OCI-LY1 (cell line): ENCODE data around the gene CTDSP2.
A peak's percentile ranks its signal among the peaks of the same experiment; 100 is the strongest.

Experiments used
- H2AFZ ChIP-seq: fragments of 200-600 bp; sonication (generic), shearing (Covaris generic); 2 replicates; pipeline ENCODE4 v1.6.0; 2014; ENCODE audit warnings: antibody characterized with exemption, mild to moderate bottlenecking, low read length
- H3F3A ChIP-seq: fragments of 200-600 bp; sonication (generic), shearing (Covaris generic); 2 replicates; pipeline ENCODE4 v1.6.0; 2014; ENCODE audit warnings: mild to moderate bottlenecking, antibody characterized with exemption, low read length, moderate library complexity; ENCODE audit not compliant: insufficient read depth
- H3K27ac ChIP-seq: fragments of 200-600 bp; sonication (generic); 2 replicates; pipeline ENCODE4 v1.5.1; 2014; ENCODE audit warnings: low read length, mixed run types, mild to moderate bottlenecking, low read depth; ENCODE audit not compliant: poor library complexity, severe bottlenecking
- H3K27me3 ChIP-seq: fragments of 200-600 bp; sonication (generic); 2 replicates; pipeline ENCODE4 v1.6.0; 2014; ENCODE audit warnings: antibody characterized with exemption, mild to moderate bottlenecking, low read length, moderate library complexity; ENCODE audit not compliant: insufficient read depth
- H3K36me3 ChIP-seq: fragments of 200-600 bp; sonication (generic); 2 replicates; pipeline ENCODE4 v1.6.1; 2014; ENCODE audit warnings: mild to moderate bottlenecking, antibody characterized with exemption, low read length, moderate library complexity, mixed read lengths; ENCODE audit not compliant: insufficient read depth
- H3K4me1 ChIP-seq: fragments of 200-600 bp; sonication (generic); 2 replicates; pipeline ENCODE4 v1.5.1; 2014; ENCODE audit warnings: mild to moderate bottlenecking, low read length, moderate library complexity; ENCODE audit not compliant: insufficient read depth, severe bottlenecking
- H3K4me2 ChIP-seq: fragments of 200-600 bp; sonication (generic), shearing (Covaris generic); 2 replicates; pipeline ENCODE4 v1.6.1; 2014; ENCODE audit warnings: low read length
- H3K4me3 ChIP-seq: fragments of 200-600 bp; sonication (generic); 2 replicates; pipeline ENCODE4 v1.5.1; 2014; ENCODE audit warnings: low read length, low read depth, mild to moderate bottlenecking, mixed read lengths; ENCODE audit not compliant: poor library complexity, severe bottlenecking
- H3K79me2 ChIP-seq: fragments of 200-600 bp; shearing (Covaris generic); 2 replicates; pipeline ENCODE4 v1.6.1; 2016; ENCODE audit warnings: mixed run types, low read length, mixed read lengths; ENCODE audit not compliant: insufficient read depth
- H3K9ac ChIP-seq: fragments of 200-600 bp; sonication (generic), shearing (Covaris generic); 2 replicates; pipeline ENCODE4 v1.6.1; 2014; ENCODE audit warnings: mild to moderate bottlenecking, low read length, mixed read lengths
- H3K9me2 ChIP-seq: fragments of 200-600 bp; sonication (generic), shearing (Covaris generic); 2 replicates; pipeline ENCODE4 v1.6.1; 2014; ENCODE audit warnings: low read depth, mild to moderate bottlenecking, low read length, mixed read lengths
- H3K9me3 ChIP-seq: fragments of 200-600 bp; shearing (Covaris generic); 2 replicates; pipeline ENCODE4 v1.6.1; 2014; ENCODE audit warnings: low read length, mixed read lengths
- H4K20me1 ChIP-seq: fragments of 200-600 bp; sonication (generic), shearing (Covaris generic); 2 replicates; pipeline ENCODE4 v1.6.0; 2016; ENCODE audit warnings: mild to moderate bottlenecking, low read length; ENCODE audit not compliant: insufficient read depth
- EZH2 ChIP-seq: fragments of 200-600 bp; sonication (generic), shearing (Covaris generic); IDR thresholded peaks from 2 replicates; pipeline ENCODE4 v1.8.0; 2017; ENCODE audit warnings: borderline replicate concordance, mixed run types, mild to moderate bottlenecking, antibody characterized with exemption, low read length, moderate library complexity, mixed read lengths
- TF ChIP-seq, protein P1 (sequence below): fragments of 200-600 bp; sonication (generic), shearing (Covaris generic); IDR thresholded peaks from 2 replicates; pipeline ENCODE4 v1.5.1; 2017; ENCODE audit warnings: mild to moderate bottlenecking, antibody characterized with exemption, low read length, moderate library complexity, mixed read lengths

The CTDSP2 gene

DNA sequence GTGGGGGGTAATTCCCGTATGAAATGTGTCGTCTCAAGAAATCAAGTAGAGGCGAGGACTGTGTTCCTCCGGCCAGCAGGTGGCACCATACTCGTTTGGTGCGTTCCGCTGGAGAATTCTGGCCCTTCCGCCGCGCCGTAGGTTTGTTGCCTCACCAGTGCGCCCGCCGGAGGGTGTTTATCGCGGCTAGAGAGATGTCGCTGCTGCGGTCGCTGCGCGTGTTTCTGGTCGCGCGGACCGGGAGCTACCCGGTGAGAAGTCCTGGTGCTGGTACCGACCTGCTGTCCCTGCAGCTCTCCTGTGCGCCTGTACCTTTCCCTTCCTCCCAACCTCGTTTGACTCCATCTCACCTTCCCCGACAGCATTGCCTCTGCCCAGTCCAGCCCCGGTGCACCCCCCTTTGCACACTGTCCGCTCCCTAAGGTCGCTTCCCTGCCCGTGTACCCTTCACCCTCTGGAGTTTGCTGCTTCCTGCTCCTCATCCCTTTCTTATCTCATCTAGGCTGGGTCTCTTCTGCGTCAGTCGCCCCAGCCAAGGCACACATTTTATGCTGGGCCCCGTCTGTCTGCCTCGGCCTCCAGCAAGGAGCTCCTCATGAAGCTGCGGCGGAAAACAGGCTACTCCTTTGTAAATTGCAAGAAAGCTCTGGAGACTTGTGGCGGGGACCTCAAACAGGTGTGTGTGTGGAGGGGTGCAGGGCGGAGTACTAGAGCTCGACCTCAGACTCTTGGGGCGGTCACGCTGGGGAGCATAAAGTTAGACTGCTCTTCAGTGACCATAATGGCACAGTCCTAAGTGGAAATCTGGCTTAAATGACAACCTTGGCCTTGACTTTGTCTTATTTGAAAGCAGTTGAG, 63.7 kb downstream of the CTDSP2 start, which contains the start of gene TSFM:
Gene TSFM (plus strand): TSS at position 180 of the 858 bp plus-strand sequence. CDS start 15 bp downstream, at position 195.
- H3K27ac ChIP-seq = no peak within 1 kb of the TSS
- peaks cover 16% of the 10 kb centered on the region for H3K4me1 ChIP-seq
- H2AFZ ChIP-seq = no peak within 1 kb of the TSS
- H3K27me3 ChIP-seq = no peaks in the 10 kb centered on the region
- H3K4me3 ChIP-seq = peak within 1 kb of the TSS; percentile 94
- peaks cover 12% of the 10 kb centered on the region for H3K79me2 ChIP-seq
- peak within 1 kb of the TSS; percentile 91 for H3K9ac ChIP-seq
- H3K9me3 ChIP-seq = no peaks in the 10 kb centered on the region
- no peaks in the 10 kb centered on the region for H3F3A ChIP-seq
- no peaks in the 10 kb centered on the region for H3K9me2 ChIP-seq
- TF ChIP-seq, protein P1, sequence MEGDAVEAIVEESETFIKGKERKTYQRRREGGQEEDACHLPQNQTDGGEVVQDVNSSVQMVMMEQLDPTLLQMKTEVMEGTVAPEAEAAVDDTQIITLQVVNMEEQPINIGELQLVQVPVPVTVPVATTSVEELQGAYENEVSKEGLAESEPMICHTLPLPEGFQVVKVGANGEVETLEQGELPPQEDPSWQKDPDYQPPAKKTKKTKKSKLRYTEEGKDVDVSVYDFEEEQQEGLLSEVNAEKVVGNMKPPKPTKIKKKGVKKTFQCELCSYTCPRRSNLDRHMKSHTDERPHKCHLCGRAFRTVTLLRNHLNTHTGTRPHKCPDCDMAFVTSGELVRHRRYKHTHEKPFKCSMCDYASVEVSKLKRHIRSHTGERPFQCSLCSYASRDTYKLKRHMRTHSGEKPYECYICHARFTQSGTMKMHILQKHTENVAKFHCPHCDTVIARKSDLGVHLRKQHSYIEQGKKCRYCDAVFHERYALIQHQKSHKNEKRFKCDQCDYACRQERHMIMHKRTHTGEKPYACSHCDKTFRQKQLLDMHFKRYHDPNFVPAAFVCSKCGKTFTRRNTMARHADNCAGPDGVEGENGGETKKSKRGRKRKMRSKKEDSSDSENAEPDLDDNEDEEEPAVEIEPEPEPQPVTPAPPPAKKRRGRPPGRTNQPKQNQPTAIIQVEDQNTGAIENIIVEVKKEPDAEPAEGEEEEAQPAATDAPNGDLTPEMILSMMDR = peak; percentile 89
- no peak for TF ChIP-seq EZH2
- H3K36me3 ChIP-seq = peaks cover 27% of the 10 kb centered on the region
- no peaks in the 10 kb centered on the region for H4K20me1 ChIP-seq
- peak within 1 kb of the TSS; percentile 84 for H3K4me2 ChIP-seq

DNA sequence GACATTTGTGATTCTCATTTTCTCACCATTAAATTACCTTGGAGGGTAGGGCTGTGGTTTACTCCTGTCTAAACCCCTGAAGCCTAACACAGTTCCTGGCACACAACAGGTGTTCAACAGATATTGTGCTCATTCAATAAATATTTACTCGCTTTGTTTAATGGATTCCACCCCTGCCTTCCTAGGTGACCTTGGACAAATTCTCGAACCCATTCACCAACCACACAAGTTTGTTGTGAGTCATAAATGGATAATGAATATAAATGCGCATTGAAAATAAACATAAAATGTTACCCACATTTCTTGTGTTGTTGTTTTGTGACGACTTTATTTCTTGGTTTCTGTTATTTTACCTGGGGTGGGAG, 64.3 kb downstream of the CTDSP2 start:
- peak overlapping the region; percentile 31; the same call in 1 of the 2 replicates for H3K4me2 ChIP-seq
- H3K9me3 ChIP-seq = no peaks in the 10 kb centered on the region
- H3K9ac ChIP-seq = no peak overlapping the region; the same call in 1 of the 2 replicates
- H3K79me2 ChIP-seq = peaks cover 12% of the 10 kb centered on the region
- no peaks in the 10 kb centered on the region for H3K27me3 ChIP-seq
- H3K9me2 ChIP-seq = no peaks in the 10 kb centered on the region
- TF ChIP-seq EZH2 = no peak
- TF ChIP-seq, protein P1 = no peak
- H2AFZ ChIP-seq = no peak overlapping the region
- peak overlapping the region; percentile 94 for H3K4me3 ChIP-seq
- H4K20me1 ChIP-seq = no peaks in the 10 kb centered on the region
- H3K4me1 ChIP-seq = peaks cover 16% of the 10 kb centered on the region
- no peak overlapping the region for H3K27ac ChIP-seq
- no peaks in the 10 kb centered on the region for H3F3A ChIP-seq
- peaks cover 20% of the 10 kb centered on the region for H3K36me3 ChIP-seq

GRCh38 chr12:57781801-57782200, 64.7 kb downstream of the CTDSP2 start:
- no peak for TF ChIP-seq EZH2
- TF ChIP-seq, protein P1 = no peak
- H3K9me2 ChIP-seq = no peaks in the 10 kb centered on the region
- H3K9me3 ChIP-seq = no peaks in the 10 kb centered on the region
- no peak overlapping the region; the same call in 1 of the 2 replicates for H3K4me2 ChIP-seq
- H3K4me3 ChIP-seq = no peak overlapping the region
- H3F3A ChIP-seq = no peaks in the 10 kb centered on the region
- H3K9ac ChIP-seq = no peak overlapping the region; the same call in 1 of the 2 replicates
- H3K36me3 ChIP-seq = peaks cover 16% of the 10 kb centered on the region
- H4K20me1 ChIP-seq = no peaks in the 10 kb centered on the region
- H3K79me2 ChIP-seq = peaks cover 12% of the 10 kb centered on the region
- H3K27me3 ChIP-seq = no peaks in the 10 kb centered on the region
- H3K4me1 ChIP-seq = peaks cover 16% of the 10 kb centered on the region
- no peak overlapping the region for H2AFZ ChIP-seq
- no peak overlapping the region for H3K27ac ChIP-seq
